OCI-LY7 (cell line): Measurements from ENCODE around the gene RAB13.

Experiments
- CTCF ChIP-seq: fragments of 200-600 bp; sonication (generic); conservative IDR thresholded peaks from 2 replicates; pipeline ENCODE4 v1.5.1; 2014; ENCODE audit warnings: mild to moderate bottlenecking, antibody characterized with exemption, low read length, moderate library complexity, mixed read lengths
- EZH2phosphoT487 ChIP-seq: fragments of 200-600 bp; sonication (generic); IDR thresholded peaks from 2 replicates; pipeline ENCODE4 v1.6.1; 2018; ENCODE audit warnings: low read depth, borderline replicate concordance, mild to moderate bottlenecking, mixed run types, antibody characterized with exemption, low read length, moderate library complexity, mixed read lengths

DNA sequence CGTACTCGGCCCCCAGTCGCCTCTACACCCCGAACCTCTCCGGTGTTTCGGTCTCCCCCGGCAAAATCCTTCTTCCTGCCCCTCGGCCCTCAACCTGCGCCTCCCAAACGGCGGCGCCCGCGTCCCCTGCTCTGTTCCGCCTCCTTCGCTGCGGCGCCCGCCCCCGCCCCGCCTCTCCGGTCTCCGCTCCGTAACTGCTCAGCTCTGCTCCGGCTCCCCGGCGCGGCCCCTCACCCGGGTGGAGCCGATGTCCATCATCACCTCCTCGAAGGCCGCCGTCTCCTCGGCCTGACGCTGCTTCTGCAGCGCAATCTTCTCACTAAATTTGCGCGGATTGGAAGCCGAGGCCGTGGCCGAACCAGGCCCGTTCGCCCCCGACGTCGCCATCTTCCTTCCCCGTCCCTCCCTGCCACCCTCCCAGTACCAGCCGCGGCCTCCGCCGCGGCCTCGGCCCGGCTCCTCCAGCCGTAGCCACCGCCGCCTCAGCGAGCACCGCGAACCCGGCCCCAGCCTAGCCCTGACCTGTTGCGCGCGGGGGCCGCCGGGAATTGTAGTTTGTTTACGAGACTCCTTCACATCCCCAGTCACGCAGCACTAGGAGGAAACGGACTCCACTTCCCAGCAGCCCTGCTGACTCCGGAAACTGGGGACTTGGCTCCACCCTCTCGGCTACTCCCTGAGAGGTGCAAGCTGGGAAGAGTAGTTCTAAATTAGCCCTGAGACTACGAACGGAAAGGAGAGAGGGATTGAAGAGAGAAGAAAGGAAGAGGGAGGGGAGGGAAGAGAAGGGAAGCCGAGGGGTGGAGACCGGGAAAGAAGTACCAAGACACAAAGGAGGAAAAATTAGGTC is 27.8 kb downstream of the RAB13 start, which contains the start of gene CRTC2:
- TF ChIP-seq CTCF (peak; percentile 37; the same call in 1 of the 2 replicates), EZH2phosphoT487 (no peak)
